ENCODE results near the gene RPL12.

- TF ChIP-seq CTCF (IDR thresholded peaks at IDR 0.05) (no peak), POLR2A (IDR thresholded peaks at IDR 0.05) (no peak)
Measured at GRCh38 chr9:127418037-127418471, 33.2 kb downstream of the RPL12 start.
